GDM1 (cell line): Measurements from ENCODE around the gene PPL.
"Not testable (repeated sequence)": the region's sequence is repeated elsewhere in the genome, so short reads cannot be mapped to it uniquely, and the experiment has no call there.

ENCODE experiments used
- DNase-seq: peaks from one replicate; lab custom pipeline; 2025; lab: John Stamatoyannopoulos, UW

Gene PPL

GRCh38 chr16:4936991-4937781 is at the start of gene PPL:
Gene PPL, minus strand, starts transcription at chr16:4937148. Its CDS starts 103 bp downstream, at chr16:4937045.
- no peak for DNase-seq

GRCh38 chr16:4984174-4984990 is 47.4 kb upstream of the PPL start:
- no peak for DNase-seq

GRCh38 chr16:4982056-4982867 is 45.3 kb upstream of the PPL start:
- DNase-seq, result no peak

- DNase-seq, result no peak
Measured at GRCh38 chr16:4981473-4981872, 44.5 kb upstream of the PPL start.

GRCh38 chr16:4980691-4981090 is 43.7 kb upstream of the PPL start:
- no peak for DNase-seq

GRCh38 chr16:4979736-4980660 is 43.0 kb upstream of the PPL start:
- DNase-seq, result no peak

GRCh38 chr16:4979164-4979563 is 42.2 kb upstream of the PPL start:
- DNase-seq, result no peak

- DNase-seq, result no peak
Measured at GRCh38 chr16:4976611-4977145, 39.7 kb upstream of the PPL start.

- peak; percentile 26 for DNase-seq
Measured at GRCh38 chr16:4976079-4976478, 39.1 kb upstream of the PPL start.

GRCh38 chr16:4972938-4973587 is 36.1 kb upstream of the PPL start:
- DNase-seq, result no peak

GRCh38 chr16:4970010-4970409 is 33.1 kb upstream of the PPL start:
- no peak for DNase-seq

- DNase-seq, result no peak
Measured at GRCh38 chr16:4968879-4969483, 32.0 kb upstream of the PPL start.

GRCh38 chr16:4968278-4968677 is 31.3 kb upstream of the PPL start:
- DNase-seq, result not testable (repeated sequence)

- DNase-seq, result no peak
Measured at GRCh38 chr16:4966736-4967453, 29.9 kb upstream of the PPL start.

- DNase-seq, result not testable (repeated sequence)
Measured at GRCh38 chr16:4963527-4963926, 26.6 kb upstream of the PPL start.

- no peak for DNase-seq
Measured at GRCh38 chr16:4962716-4963115, 25.8 kb upstream of the PPL start.

GRCh38 chr16:4960579-4960978 is 23.6 kb upstream of the PPL start:
- no peak for DNase-seq

- DNase-seq, result no peak
Measured at GRCh38 chr16:4958510-4959438, 21.8 kb upstream of the PPL start.
